Tibial artery (tissue), 4 donors: ENCODE data around the gene AS3MT.

ENCODE experiments used
- DNase-seq, 2 donors: peaks; one replicate each; pipeline ENCODE4 v3.0.0-alpha.2; 2019
- H3K27ac ChIP-seq, 2 donors: fragments of 200-600 bp; sonication (generic) in 1 of 2; 1 replicate in 1 of 2; 2 replicates in 1 of 2; pipeline ENCODE4 v1.5.1; 2018 to 2019; ENCODE audit warnings: mild to moderate bottlenecking in 1 of 2
- H3K27me3 ChIP-seq, 2 donors: fragments of 200-600 bp; sonication (generic) in 1 of 2; one replicate each; pipeline versions ENCODE4 v1.5.1 to v1.6.0; 2016 to 2019
- H3K36me3 ChIP-seq, 3 donors: fragments of 200-600 bp; sonication (generic) in 2 of 3; one replicate each; pipeline ENCODE4 v1.5.1; 2016 to 2019; ENCODE audit warnings: mild to moderate bottlenecking in 2 of 3
- H3K4me1 ChIP-seq, 4 donors: fragments of 200-600 bp; sonication (generic) in 2 of 4; 1 replicate in 3 of 4; 2 replicates in 1 of 4; pipeline ENCODE4 v1.5.1; 2016 to 2019
- H3K4me3 ChIP-seq, 2 donors: fragments of 200-600 bp; sonication (generic) in 1 of 2; 1 replicate in 1 of 2; 2 replicates in 1 of 2; pipeline ENCODE4 v1.5.1; 2018 to 2019; ENCODE audit warnings: mild to moderate bottlenecking in 2 of 2
- H3K9me3 ChIP-seq, 3 donors: fragments of 200-600 bp; sonication (generic) in 1 of 3; one replicate each; pipeline ENCODE4 v1.5.1; 2016 to 2019
- CTCF ChIP-seq, 2 experiments: fragments of 200-600 bp in 1 of 2; fragments of 450-650 bp in 1 of 2; IDR thresholded peaks; one replicate each; pipeline ENCODE4 v1.5.1; 2017 to 2019; ENCODE audit warnings: antibody characterized with exemption in 2 of 2, mild to moderate bottlenecking in 1 of 2, moderate library complexity in 1 of 2
- intact Hi-C: fragments of 100-400 bp; cut with DNase I; formaldehyde crosslinking; loops from one replicate; pipeline ENCODE4 v1.15.0; 2023; ENCODE audit warnings: low total_unique reads

The AS3MT gene

GRCh38 chr10:102918817-102919245, 49.6 kb downstream of the AS3MT start:
- Histone ChIP-seq H3K9me3 (no peaks in the 10 kb centered on the region), H3K27ac (peak overlapping the region; percentile 86 to 95), H3K4me1 (peaks cover 0 to 41% (median 11%) of the 10 kb centered on the region in 4 donors), H3K4me3 (peak overlapping the region; percentile 90 to 93), H3K36me3 (no peaks in the 10 kb centered on the region), H3K27me3 (no peaks in the 10 kb centered on the region)
- peak in 1 of 2 donors; percentile 30 for DNase-seq
- TF ChIP-seq CTCF (IDR thresholded peaks at IDR 0.05): no peak
- intact Hi-C loops: loop anchor here (2.0 kb wide), 1 partner anchor 144 kb away; no protein-coding TSS in a partner anchor

GRCh38 chr10:102919246-102919959, 50.1 kb downstream of the AS3MT start:
- Histone ChIP-seq H3K9me3 (no peaks in the 10 kb centered on the region), H3K4me3 (peak overlapping the region; percentile 90 to 93), H3K4me1 (peaks cover 0 to 47% (median 11%) of the 10 kb centered on the region in 4 donors), H3K27me3 (no peaks in the 10 kb centered on the region), H3K27ac (peak overlapping the region; percentile 86 to 95), H3K36me3 (no peaks in the 10 kb centered on the region)
- peak; percentile 38 to 75 for DNase-seq
- intact Hi-C loops: loop anchor here (2.0 kb wide), 1 partner anchor 143 kb away; no protein-coding TSS in a partner anchor
- no peak for TF ChIP-seq CTCF (IDR thresholded peaks at IDR 0.05)

GRCh38 chr10:102919992-102920739, 50.9 kb downstream of the AS3MT start:
- no peak for TF ChIP-seq CTCF (IDR thresholded peaks at IDR 0.05)
- no peaks in the 10 kb centered on the region for H3K27me3 ChIP-seq
- no peaks in the 10 kb centered on the region for H3K9me3 ChIP-seq
- H3K27ac ChIP-seq: peak overlapping the region; percentile 86 to 95
- H3K4me3 ChIP-seq: peak overlapping the region; percentile 90 to 93
- no peaks in the 10 kb centered on the region for H3K36me3 ChIP-seq
- DNase-seq: no peak
- intact Hi-C loops: loop anchor here (2.0 kb wide), 1 partner anchor 143 kb away; no protein-coding TSS in a partner anchor
- peaks cover 0 to 55% (median 11%) of the 10 kb centered on the region in 4 donors for H3K4me1 ChIP-seq

- no peak for TF ChIP-seq CTCF (IDR thresholded peaks at IDR 0.05)
- no peaks in the 10 kb centered on the region for H3K9me3 ChIP-seq
- H3K4me3 ChIP-seq: no peak overlapping the region
Measured at GRCh38 chr10:102923601-102924000, 54.3 kb downstream of the AS3MT start.

GRCh38 chr10:102926842-102927241, 57.6 kb downstream of the AS3MT start:
- no peaks in the 10 kb centered on the region for H3K9me3 ChIP-seq
- peaks cover 0 to 82% (median 5%) of the 10 kb centered on the region in 4 donors for H3K4me1 ChIP-seq
- intact Hi-C loops: no loop called here
- TF ChIP-seq CTCF (IDR thresholded peaks at IDR 0.05): no peak
- peak overlapping the region in 1 of 2 donors; percentile 86 for H3K27ac ChIP-seq
- no peaks in the 10 kb centered on the region for H3K36me3 ChIP-seq
- H3K4me3 ChIP-seq: no peak overlapping the region
- H3K27me3 ChIP-seq: no peaks in the 10 kb centered on the region
- no peak for DNase-seq

More at GRCh38 chr10:102923601-102924000, 54.3 kb downstream of the AS3MT start:
- peaks cover 0 to 77% (median 10%) of the 10 kb centered on the region in 4 donors for H3K4me1 ChIP-seq
- H3K27me3 ChIP-seq: no peaks in the 10 kb centered on the region
- H3K27ac ChIP-seq: peak overlapping the region; percentile 8 to 86
- no peaks in the 10 kb centered on the region for H3K36me3 ChIP-seq
- DNase-seq: no peak
- intact Hi-C loops: no loop called here
